HG03457 (cell line): ENCODE data around the gene CABLES2.

Experiments
- ATAC-seq: cut with Tn5 transposase; IDR thresholded peaks from one replicate; pipeline ENCODE4 v1.9.1; 2021; ENCODE audit warnings: moderate number of reproducible peaks; ENCODE audit not compliant: unreplicated experiment

The CABLES2 gene

GRCh38 chr20:62361799-62362589, 45.1 kb downstream of the CABLES2 start:
- no peak for ATAC-seq

GRCh38 chr20:62360854-62361798, 46.0 kb downstream of the CABLES2 start:
- no peak for ATAC-seq

GRCh38 chr20:62359491-62360121, 47.5 kb downstream of the CABLES2 start:
- no peak for ATAC-seq

GRCh38 chr20:62359043-62359490, 48.0 kb downstream of the CABLES2 start:
- no peak for ATAC-seq

GRCh38 chr20:62358171-62359042, 48.7 kb downstream of the CABLES2 start:
- no peak for ATAC-seq

GRCh38 chr20:62357681-62358080, 49.4 kb downstream of the CABLES2 start:
- no peak for ATAC-seq

- ATAC-seq: no peak
Measured at GRCh38 chr20:62357187-62357667, 49.9 kb downstream of the CABLES2 start.

GRCh38 chr20:62356589-62357186, 50.4 kb downstream of the CABLES2 start:
- no peak for ATAC-seq

- ATAC-seq: no peak
Measured at GRCh38 chr20:62355878-62356588, 51.1 kb downstream of the CABLES2 start.

- no peak for ATAC-seq
Measured at GRCh38 chr20:62355516-62355877, 51.6 kb downstream of the CABLES2 start.

- ATAC-seq: no peak
Measured at GRCh38 chr20:62354811-62355341, 52.2 kb downstream of the CABLES2 start.

GRCh38 chr20:62354031-62354808, 52.9 kb downstream of the CABLES2 start:
- ATAC-seq: no peak

- ATAC-seq: no peak
Measured at GRCh38 chr20:62353289-62354030, 53.6 kb downstream of the CABLES2 start.

- ATAC-seq: no peak
Measured at GRCh38 chr20:62352402-62353288, 54.4 kb downstream of the CABLES2 start.

GRCh38 chr20:62351469-62352401, 55.4 kb downstream of the CABLES2 start:
- ATAC-seq: no peak
